Stimulated activated naive CD8-positive, alpha-beta T cell treated with anti-CD3 and anti-CD28 coated beads, Interleukin-15, Interleukin-2, amounts not matched to agents 100 U/mL and 50 U/mL, for 24 hours (primary cell): ENCODE data around the gene NME9.

Source experiments
- ATAC-seq: fragments of 150-1000 bp; cut with Tn5 transposase; one replicate; pipeline ENCODE4 v1.10.0; 2021
- DNase-seq: peaks from one replicate; pipeline ENCODE4 v3.0.0; 2021

Gene NME9

DNA sequence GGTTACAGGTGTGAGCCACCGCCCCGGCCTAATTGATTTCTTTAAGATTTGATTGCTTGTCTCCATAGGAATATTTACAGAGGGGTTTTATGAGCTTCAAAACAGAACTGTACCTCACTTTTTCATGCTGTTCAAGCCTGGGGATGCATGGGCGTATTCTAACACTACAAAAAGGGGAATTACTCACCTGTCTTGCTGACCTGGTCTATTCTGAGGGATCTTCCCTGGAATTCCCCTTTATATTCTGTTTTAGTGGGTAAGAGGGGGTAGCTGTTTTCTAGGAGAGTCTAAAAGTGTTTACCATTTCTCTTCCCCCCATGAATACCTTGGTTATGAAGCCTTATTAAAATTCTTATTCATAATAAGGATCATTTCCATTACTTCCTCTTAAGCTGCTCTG is 48.1 kb downstream of the NME9 start:
- ATAC-seq (no peak), DNase-seq (no peak)

DNA sequence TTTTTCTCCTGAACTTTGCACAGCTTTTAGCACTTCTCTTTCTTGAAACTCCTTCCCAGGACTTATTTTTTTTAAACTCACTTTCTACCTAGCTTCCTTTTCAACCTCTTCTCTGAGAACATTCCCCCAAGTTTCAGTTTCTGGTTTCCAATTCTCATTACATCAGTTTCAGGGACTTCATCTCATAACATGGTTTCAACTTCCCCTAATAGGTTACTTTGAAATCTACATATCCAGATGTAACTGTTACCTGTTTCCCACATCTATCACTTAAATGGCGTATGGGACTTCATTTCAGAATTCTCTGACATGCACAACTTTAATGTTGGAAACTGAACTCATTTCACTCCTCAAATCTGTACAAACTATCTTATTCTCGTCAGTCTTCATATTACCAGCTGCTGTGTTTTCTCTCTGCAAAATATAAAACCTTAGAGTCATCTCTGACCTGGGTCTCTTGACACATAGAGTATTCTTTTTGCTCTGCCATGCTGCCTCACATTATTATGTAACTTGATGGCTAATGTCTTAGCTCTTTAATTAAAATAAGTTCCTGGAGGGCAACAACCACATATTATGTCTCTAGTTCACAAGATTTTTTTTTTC is 58.4 kb downstream of the NME9 start:
- no peak for DNase-seq
- ATAC-seq = no peak

DNA sequence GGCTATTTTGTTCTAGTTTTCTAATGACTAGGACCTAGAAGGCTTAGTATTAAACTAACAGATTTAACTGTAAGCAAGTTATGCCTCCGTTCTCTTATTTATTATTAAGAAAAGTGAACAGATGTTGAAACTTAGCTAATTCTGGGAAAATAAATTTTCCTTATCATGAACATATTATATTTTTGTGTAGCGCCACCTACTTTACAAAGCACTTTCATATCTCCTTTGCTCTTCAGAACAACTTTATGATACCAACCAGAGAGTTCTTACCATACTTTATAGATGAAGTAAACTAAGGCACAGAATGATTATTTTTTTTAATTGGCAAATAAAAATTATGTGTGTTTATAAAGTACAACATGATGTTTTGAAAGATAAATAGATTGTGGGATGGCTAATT is 59.4 kb downstream of the NME9 start:
- ATAC-seq = no peak
- no peak for DNase-seq

DNA sequence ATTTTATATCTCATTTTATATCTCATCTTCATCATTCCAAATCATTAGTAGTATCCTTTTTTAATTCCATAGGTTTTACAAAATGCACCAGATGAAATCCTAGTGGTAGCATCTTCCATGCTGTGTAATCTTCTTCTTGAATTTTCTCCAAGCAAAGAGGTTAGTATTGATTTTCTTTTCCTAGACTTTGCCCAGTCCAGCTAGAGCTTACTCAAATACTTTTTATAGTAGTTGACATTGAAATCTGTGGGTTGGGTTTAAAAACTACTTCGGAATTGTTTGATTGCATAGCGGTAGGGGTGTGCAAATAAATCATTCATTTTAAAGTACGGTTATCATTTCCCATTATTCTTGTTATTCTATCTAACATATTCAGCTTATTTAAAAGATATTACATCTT is 62.6 kb downstream of the NME9 start:
- ATAC-seq (no peak), DNase-seq (no peak)

DNA sequence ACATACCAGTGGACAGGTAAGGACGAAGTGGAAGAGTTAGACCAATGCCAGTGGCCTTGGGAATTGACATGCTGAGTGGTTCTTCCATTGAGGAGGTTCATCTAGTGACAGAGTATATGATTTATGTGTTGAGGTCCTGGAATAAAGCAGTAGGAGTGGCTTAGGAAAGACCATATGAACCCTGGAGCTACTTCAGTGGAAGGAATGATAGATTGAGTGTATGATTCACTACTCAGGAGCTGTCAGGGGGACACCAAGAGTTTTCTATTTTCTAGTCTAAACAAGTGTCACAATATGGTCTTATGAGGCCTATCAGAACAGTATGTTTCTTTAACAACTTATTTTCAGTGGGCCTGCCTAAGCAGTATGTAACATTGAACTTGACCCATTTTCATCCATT is 63.9 kb downstream of the NME9 start:
- ATAC-seq = no peak

DNA sequence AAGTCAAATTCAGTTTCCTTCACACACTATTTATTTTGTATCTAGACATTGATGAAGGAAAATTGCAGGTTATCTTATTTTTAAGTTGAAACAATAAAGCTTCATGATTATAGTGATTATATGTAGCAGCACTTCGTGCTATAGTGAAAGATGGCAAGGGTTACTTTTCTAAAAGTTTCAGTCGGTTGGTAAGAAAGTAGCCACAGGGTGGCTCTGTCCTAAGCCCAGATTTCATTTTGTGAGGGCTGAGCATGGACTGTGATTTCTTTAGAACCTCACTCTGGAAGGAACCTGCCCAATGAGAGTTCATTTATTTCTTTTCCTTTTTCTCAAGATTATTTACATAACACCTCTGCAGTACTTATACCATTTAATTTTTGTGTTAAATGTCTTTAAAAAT is 66.5 kb downstream of the NME9 start:
- DNase-seq (no peak), ATAC-seq (no peak)

More for the DNA sequence above, 63.9 kb downstream of the NME9 start:
- no peak for DNase-seq

DNA sequence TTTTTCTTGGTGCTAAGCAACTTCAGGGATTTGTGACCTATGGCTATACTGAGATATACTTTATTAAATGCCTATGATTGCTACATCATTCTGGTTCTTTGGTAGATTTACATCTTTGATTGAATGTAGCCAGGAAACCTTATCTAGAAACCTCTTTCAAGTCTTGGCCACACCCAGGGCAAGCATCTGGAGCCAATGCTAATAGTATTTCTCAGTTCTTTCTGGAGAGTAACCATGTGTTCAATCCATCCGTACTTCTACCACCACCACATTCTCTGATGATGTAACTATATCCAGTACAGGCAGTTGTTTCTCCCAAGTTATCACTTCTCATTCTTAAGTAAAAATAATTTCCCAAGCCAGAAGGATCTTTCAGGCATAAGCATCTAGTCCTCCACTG is 69.0 kb downstream of the NME9 start:
- no peak for ATAC-seq
- DNase-seq = no peak

DNA sequence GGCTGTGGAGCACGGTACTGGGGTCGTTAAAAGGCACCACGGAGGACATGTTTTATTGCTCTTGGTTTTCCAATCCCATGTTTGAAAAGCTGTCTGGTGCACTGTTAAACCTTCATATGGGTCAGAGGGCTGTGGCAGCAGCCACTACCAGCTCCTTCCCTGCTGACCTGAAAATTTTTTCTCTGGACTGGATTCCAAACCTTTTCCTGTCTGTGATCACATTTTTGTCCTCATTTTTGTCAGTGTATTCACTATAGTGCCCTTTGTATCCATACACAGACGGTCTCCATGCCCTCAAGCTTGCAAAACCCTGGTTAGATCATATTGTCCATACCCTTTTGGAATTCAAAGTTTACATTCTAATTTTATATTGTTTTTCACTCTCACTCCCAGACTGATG is 70.5 kb downstream of the NME9 start:
- no peak for ATAC-seq
- DNase-seq = no peak

DNA sequence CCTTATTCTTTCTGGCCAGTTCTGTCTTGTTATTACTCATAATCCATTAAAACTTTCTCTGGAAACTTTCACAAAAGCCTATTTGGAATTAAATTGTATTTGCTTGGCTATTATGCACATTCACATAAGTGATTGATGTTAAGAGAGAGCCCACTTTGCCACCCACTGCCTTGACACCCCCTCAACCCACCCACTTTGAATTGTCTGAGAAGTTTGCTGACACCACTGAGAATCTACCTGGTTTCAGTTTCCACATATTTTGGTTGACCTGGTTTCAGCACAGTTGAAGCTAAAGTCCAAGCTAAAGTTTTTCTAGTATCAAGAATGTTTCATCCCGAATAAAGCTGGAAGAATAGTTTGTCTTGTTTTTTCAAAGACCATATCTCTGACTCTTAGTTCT is 71.7 kb downstream of the NME9 start:
- ATAC-seq (no peak), DNase-seq (no peak)

DNA sequence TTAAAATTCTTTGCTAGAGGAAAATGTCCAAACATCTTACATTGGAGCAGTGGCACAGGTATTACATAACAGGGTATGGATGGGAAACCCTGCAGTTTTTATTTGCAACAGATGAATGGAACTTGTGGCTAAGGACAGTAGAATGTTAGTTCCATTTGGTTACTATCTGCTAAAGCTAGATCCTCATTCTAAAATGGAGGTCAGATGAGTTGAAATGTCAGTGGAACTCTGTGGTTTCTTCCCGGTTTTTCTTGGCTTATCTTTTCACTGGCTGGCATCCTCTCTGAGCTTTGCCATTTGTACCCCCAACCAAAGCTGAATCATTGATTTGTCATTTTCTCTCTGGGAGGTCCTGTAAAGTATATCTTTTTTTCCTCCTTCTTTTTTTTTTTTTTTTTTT is 73.6 kb downstream of the NME9 start:
- DNase-seq (no peak), ATAC-seq (no peak)

DNA sequence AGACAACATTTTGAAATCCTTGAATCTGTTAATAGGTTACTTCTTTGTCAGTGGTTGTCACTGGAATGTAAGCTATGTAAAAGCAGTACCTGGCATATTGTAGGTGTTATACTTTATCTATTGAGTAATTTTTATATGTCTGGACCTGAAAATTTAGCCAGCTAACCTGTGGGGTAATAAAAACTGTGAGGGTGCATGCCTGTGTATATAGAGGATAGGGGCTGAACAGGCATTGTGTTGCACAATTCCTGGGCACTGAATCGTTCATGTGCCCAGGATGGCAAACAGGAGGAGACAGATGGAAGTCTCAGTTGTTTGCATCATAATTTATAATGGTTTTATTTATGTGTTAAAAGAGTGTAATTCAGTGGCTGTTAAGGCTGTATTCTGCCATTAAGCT is 75.4 kb downstream of the NME9 start:
- DNase-seq (no peak), ATAC-seq (no peak)

DNA sequence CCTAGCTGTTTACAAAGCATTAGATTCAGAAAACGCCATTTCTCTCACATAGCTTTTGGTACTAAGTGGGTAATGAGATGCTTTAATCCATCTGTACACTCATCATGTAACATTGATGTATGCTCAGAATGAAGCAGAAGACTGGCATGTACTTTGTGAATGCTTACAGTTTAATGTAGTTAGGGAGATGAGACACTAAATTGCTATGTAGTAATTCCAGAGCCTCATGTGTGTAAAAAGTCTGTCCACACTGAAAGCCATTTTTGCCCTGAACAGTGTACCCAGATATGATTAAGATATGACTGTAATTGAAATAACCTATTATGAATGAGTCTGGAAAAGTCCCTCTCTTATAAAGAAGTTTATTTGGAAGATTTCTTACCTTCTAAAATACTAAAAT is 76.0 kb downstream of the NME9 start:
- DNase-seq = no peak
- no peak for ATAC-seq
